Effector memory CD4-positive, alpha-beta T cell (primary cell): ENCODE data around the gene FAM228B.
"Not testable (repeated sequence)": the region's sequence is repeated elsewhere in the genome, so short reads cannot be mapped to it uniquely, and the experiment has no call there.

Experiments
- DNase-seq, 3 donors: peaks; one replicate each; pipeline ENCODE4 v3.0.0-alpha.2; 2020
- H3K27ac ChIP-seq: 2 replicates; pipeline ENCODE4 v1.7.0; 2013; ENCODE audit warnings: mild to moderate bottlenecking, low read length, moderate library complexity; ENCODE audit not compliant: insufficient read depth, poor library complexity, severe bottlenecking
- H3K27me3 ChIP-seq: replicated peaks from 2 replicates; pipeline ENCODE4 v1.7.0; 2013; ENCODE audit warnings: mild to moderate bottlenecking, low read length; ENCODE audit not compliant: insufficient read depth, control insufficient read depth, poor library complexity, severe bottlenecking
- H3K36me3 ChIP-seq: 2 replicates; pipeline ENCODE4 v1.7.0; 2013; ENCODE audit warnings: mild to moderate bottlenecking, low read length, moderate library complexity; ENCODE audit not compliant: control insufficient read depth, insufficient read depth
- H3K4me1 ChIP-seq: 2 replicates; pipeline ENCODE4 v1.7.0; 2013; ENCODE audit warnings: low read length, mild to moderate bottlenecking; ENCODE audit not compliant: control insufficient read depth, insufficient read depth, poor library complexity, severe bottlenecking
- H3K4me3 ChIP-seq: 2 replicates; pipeline ENCODE4 v1.7.0; 2013; ENCODE audit warnings: low read length, low read depth, mild to moderate bottlenecking; ENCODE audit not compliant: insufficient read depth, poor library complexity, severe bottlenecking
- H3K9me3 ChIP-seq: 2 replicates; pipeline ENCODE4 v1.7.0; 2013; ENCODE audit warnings: mild to moderate bottlenecking, low read length, moderate library complexity; ENCODE audit not compliant: control insufficient read depth

FAM228B gene

GRCh38 chr2:24117902-24118301 lies 5.4 kb upstream of the FAM228B start:
- H3K27ac ChIP-seq, result no peak overlapping the region

DNA sequence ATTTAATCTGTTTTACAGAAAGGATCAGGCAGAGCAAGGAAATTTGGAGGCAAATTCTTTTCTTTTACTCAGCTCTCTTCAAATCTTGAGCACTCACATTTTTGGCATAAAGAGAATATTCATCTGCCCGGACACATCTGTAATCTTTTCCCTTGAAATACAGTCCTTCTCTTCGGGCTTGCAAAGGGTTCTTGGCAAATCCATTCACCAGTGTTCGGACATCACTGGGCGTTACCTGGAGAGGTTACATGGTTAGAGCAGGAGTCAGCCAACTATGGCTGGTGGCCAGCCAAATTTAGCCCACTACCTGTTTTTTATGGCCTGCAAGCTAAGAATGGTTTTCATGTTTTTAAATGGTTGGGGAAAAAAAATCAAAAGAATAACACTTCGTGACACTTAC lies 2.2 kb upstream of the FAM228B start:
- no peaks in the 10 kb centered on the region for H3K9me3 ChIP-seq
- peaks cover 5% of the 10 kb centered on the region for H3K4me1 ChIP-seq
- H3K27ac ChIP-seq, result no peak overlapping the region
- DNase-seq, result no peak
- no peaks in the 10 kb centered on the region for H3K36me3 ChIP-seq
- H3K4me3 ChIP-seq, result no peak overlapping the region
- no peaks in the 10 kb centered on the region for H3K27me3 ChIP-seq

More at GRCh38 chr2:24117902-24118301, 5.4 kb upstream of the FAM228B start:
- Histone ChIP-seq H3K4me1 (no peaks in the 10 kb centered on the region), H3K4me3 (no peak overlapping the region), H3K9me3 (no peaks in the 10 kb centered on the region), H3K27me3 (no peaks in the 10 kb centered on the region), H3K36me3 (no peaks in the 10 kb centered on the region)
- no peak for DNase-seq

DNA sequence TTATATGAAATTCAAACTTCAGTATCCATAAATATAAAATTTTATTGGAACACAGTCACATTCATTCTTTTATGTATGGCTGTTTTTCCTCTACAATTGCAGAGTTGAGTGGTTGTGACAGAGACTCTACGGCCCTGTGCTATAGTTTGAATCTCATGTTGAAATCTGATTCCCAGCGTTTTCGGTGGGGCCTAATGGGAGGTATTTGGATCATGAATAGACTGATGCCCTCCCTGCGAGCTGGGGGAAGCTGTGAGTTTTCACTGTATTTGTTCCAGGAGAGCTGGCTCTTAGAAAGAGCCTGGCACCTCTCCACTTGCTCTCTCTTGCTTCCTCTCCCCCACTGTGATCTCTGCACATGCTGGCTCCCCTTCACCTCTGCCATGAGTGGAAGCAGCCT lies 1.8 kb upstream of the FAM228B start:
- no peaks in the 10 kb centered on the region for H3K27me3 ChIP-seq
- H3K27ac ChIP-seq, result no peak overlapping the region

GRCh38 chr2:24122366-24123194 lies 689 bp upstream of the FAM228B start:
- H3K27me3 ChIP-seq, result no peaks in the 10 kb centered on the region
- H3K4me1 ChIP-seq, result peaks cover 5% of the 10 kb centered on the region
- H3K4me3 ChIP-seq, result peak overlapping the region; percentile 71
- DNase-seq, result no peak
- no peak overlapping the region for H3K27ac ChIP-seq
- H3K36me3 ChIP-seq, result no peaks in the 10 kb centered on the region
- no peaks in the 10 kb centered on the region for H3K9me3 ChIP-seq

More for the DNA sequence above, 1.8 kb upstream of the FAM228B start:
- DNase-seq, result no peak
- Histone ChIP-seq H3K36me3 (no peaks in the 10 kb centered on the region), H3K4me3 (no peak overlapping the region), H3K4me1 (peaks cover 5% of the 10 kb centered on the region), H3K9me3 (no peaks in the 10 kb centered on the region)

- Histone ChIP-seq H3K9me3 (no peaks in the 10 kb centered on the region), H3K4me3 (peak overlapping the region; percentile 71), H3K27ac (no peak overlapping the region), H3K36me3 (no peaks in the 10 kb centered on the region), H3K27me3 (no peaks in the 10 kb centered on the region), H3K4me1 (peaks cover 5% of the 10 kb centered on the region)
- no peak for DNase-seq
Observed at GRCh38 chr2:24123922-24124580, 782 bp downstream of the FAM228B start.

GRCh38 chr2:24125956-24126355 lies 2.7 kb downstream of the FAM228B start:
- Histone ChIP-seq H3K27ac (no peak overlapping the region), H3K4me1 (peaks cover 5% of the 10 kb centered on the region), H3K4me3 (no peak overlapping the region), H3K9me3 (no peaks in the 10 kb centered on the region), H3K27me3 (no peaks in the 10 kb centered on the region), H3K36me3 (no peaks in the 10 kb centered on the region)
- DNase-seq, result no peak

GRCh38 chr2:24132543-24132942 lies 9.3 kb downstream of the FAM228B start:
- no peak for DNase-seq
- no peaks in the 10 kb centered on the region for H3K36me3 ChIP-seq
- no peaks in the 10 kb centered on the region for H3K9me3 ChIP-seq
- H3K4me3 ChIP-seq, result no peak overlapping the region
- H3K27me3 ChIP-seq, result no peaks in the 10 kb centered on the region
- no peak overlapping the region for H3K27ac ChIP-seq
- H3K4me1 ChIP-seq, result no peaks in the 10 kb centered on the region

GRCh38 chr2:24140305-24140704 lies 17.0 kb downstream of the FAM228B start:
- not testable (repeated sequence) for H3K36me3 ChIP-seq, DNase-seq, H3K27me3 ChIP-seq, H3K4me3 ChIP-seq, H3K4me1 ChIP-seq, H3K27ac ChIP-seq, H3K9me3 ChIP-seq

DNA sequence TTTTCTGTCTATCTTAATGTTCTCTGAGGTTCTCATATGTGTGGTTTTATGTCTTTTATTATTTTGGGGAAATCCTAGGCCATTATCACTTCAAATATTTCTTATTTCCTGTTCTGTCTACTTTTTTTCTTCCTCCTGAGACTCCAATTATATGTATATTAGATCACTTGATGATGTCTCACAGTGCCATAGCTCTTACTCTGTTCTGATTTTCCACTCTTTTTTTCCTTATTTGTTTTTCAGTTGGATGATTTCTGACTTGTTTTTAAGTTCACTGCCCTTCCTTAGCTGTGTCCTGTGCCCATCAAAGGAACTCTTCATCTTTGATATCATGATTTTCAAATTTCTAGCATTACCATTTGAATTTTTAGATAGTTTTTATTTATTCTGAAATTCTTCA lies 24.1 kb downstream of the FAM228B start:
- H3K4me3 ChIP-seq, result no peak overlapping the region

More for the DNA sequence above, 24.1 kb downstream of the FAM228B start:
- Histone ChIP-seq H3K27ac (no peak overlapping the region), H3K36me3 (no peaks in the 10 kb centered on the region), H3K4me1 (no peaks in the 10 kb centered on the region), H3K27me3 (no peaks in the 10 kb centered on the region), H3K9me3 (no peaks in the 10 kb centered on the region)
- DNase-seq, result no peak
